ENCODE measurements around the gene RGS3. TPM values are rescaled to one million over a fixed set of nuclear protein-coding genes. Genes with fewer than 3 reads are reported as not detected.
A peak's percentile ranks its signal among the peaks of the same experiment; 100 is the strongest.

Gene RGS3
- total and polyA plus RNA-seq, 10 of the 15 experiments (the other 5 are each of a cell fraction or from before 2014, with no cell fraction given), result 2.9 to 138 (median 28.8) TPM

- TF ChIP-seq REST (IDR thresholded peaks at IDR 0.05; ENCODE audit: low read depth, low read length), result no peak
- peak; percentile 72; the same call in 1 of the 2 replicates for TF ChIP-seq SMC3 (IDR thresholded peaks at IDR 0.05; ENCODE audit: borderline replicate concordance, low read length)
- TF ChIP-seq SMAD1 (IDR thresholded peaks at IDR 0.05; ENCODE audit: low read depth, partially characterized antibody), result no peak
- TF ChIP-seq DPF2 (IDR thresholded peaks at IDR 0.05), result peak; percentile 82
- peak; percentile 67; the same call in 1 of the 2 replicates for TF ChIP-seq MTA2 (IDR thresholded peaks at IDR 0.05; ENCODE audit: low read depth)
- TF ChIP-seq ETV6 (conservative IDR thresholded peaks at IDR 0.05 in 1 of 2, IDR thresholded peaks at IDR 0.05 in 1 of 2; ENCODE audit: borderline replicate concordance in 1 of 2, low read depth in 1 of 2), result peak in 1 of 2 experiments; percentile 79; a peak in 2 of 4 replicates
- TF ChIP-seq MLLT1 (IDR thresholded peaks at IDR 0.05), result peak; percentile 78; the same call in 1 of the 2 replicates
- no peak for TF ChIP-seq CBX5 (IDR thresholded peaks at IDR 0.05; ENCODE audit: low read depth)
- no peak for TF ChIP-seq HSF1 (IDR thresholded peaks at IDR 0.05; ENCODE audit: low read depth, low read length)
- TF ChIP-seq FOS (IDR thresholded peaks at IDR 0.05; ENCODE audit: borderline replicate concordance, extremely low read depth, insufficient read length), result no peak
- TF ChIP-seq ZNF622 (IDR thresholded peaks at IDR 0.05), result no peak
- no peak for TF ChIP-seq E2F8 (IDR thresholded peaks at IDR 0.05; ENCODE audit: low read depth, partially characterized antibody)
- peak; percentile 47 for TF ChIP-seq USF2 (IDR thresholded peaks at IDR 0.05; ENCODE audit: borderline replicate concordance, low read depth, low read length)
- no peak for TF ChIP-seq ZSCAN29 (IDR thresholded peaks at IDR 0.05)
- TF ChIP-seq RBBP5 (conservative IDR thresholded peaks at IDR 0.05), result no peak
- TF ChIP-seq KDM1A (IDR thresholded peaks at IDR 0.05; ENCODE audit: borderline replicate concordance), result no peak
- no peak for TF ChIP-seq EGR1 (IDR thresholded peaks at IDR 0.05; ENCODE audit: borderline replicate concordance in 1 of 2, low read depth in 2 of 2, low read length in 2 of 2)
- no peak for TF ChIP-seq RFX5 (IDR thresholded peaks at IDR 0.05; ENCODE audit: low read depth, low read length)
These were observed 118.6 kb downstream of the RGS3 start (continued) for GRCh38 chr9:113581865-113582697.

All from GM12878 (cell line).